Retina (tissue), 1 donor: ENCODE data around the gene TNS1.

Experiments
- DNase-seq: peaks from one replicate; pipeline ENCODE4 v3.0.0-alpha.2; 2016

Gene TNS1

GRCh38 chr2:218015586-218016521, 13.1 kb upstream of the TNS1 start:
- peak; percentile 78 for DNase-seq

GRCh38 chr2:218014706-218015585, 12.2 kb upstream of the TNS1 start:
- no peak for DNase-seq

GRCh38 chr2:218013289-218013688, 10.5 kb upstream of the TNS1 start:
- DNase-seq, result no peak

GRCh38 chr2:218012284-218012683, 9.5 kb upstream of the TNS1 start:
- no peak for DNase-seq

- no peak for DNase-seq
Observed at GRCh38 chr2:218011653-218012040, 8.9 kb upstream of the TNS1 start.

GRCh38 chr2:218010984-218011652, 8.3 kb upstream of the TNS1 start:
- DNase-seq, result peak; percentile 62

- DNase-seq, result peak; percentile 70
Observed at GRCh38 chr2:218010140-218010983, 7.6 kb upstream of the TNS1 start.

GRCh38 chr2:218009765-218010139, 7.0 kb upstream of the TNS1 start:
- DNase-seq, result no peak

- no peak for DNase-seq
Observed at GRCh38 chr2:218009231-218009630, 6.4 kb upstream of the TNS1 start.

- DNase-seq, result no peak
Observed at GRCh38 chr2:218008060-218009040, 5.6 kb upstream of the TNS1 start.

GRCh38 chr2:218006741-218007140, 3.9 kb upstream of the TNS1 start:
- no peak for DNase-seq

- no peak for DNase-seq
Observed at GRCh38 chr2:218005486-218005885, 2.7 kb upstream of the TNS1 start.

GRCh38 chr2:218005028-218005427, 2.2 kb upstream of the TNS1 start:
- no peak for DNase-seq

GRCh38 chr2:218003981-218004419, 1.2 kb upstream of the TNS1 start:
- DNase-seq, result no peak

- DNase-seq, result peak; percentile 56
Observed at GRCh38 chr2:218003281-218003944, 618 bp upstream of the TNS1 start.

- DNase-seq, result no peak
Observed at GRCh38 chr2:218002143-218002844, 501 bp downstream of the TNS1 start.

- DNase-seq, result no peak
Observed at GRCh38 chr2:218001629-218002028, 1.2 kb downstream of the TNS1 start.

GRCh38 chr2:218000136-218000535, 2.7 kb downstream of the TNS1 start:
- DNase-seq, result no peak

GRCh38 chr2:217999595-217999959, 3.2 kb downstream of the TNS1 start:
- DNase-seq, result no peak
